Fibroblast of gingiva (primary cell): Measurements from ENCODE around the gene NASP.

Experiments
- DNase-seq: peaks from one replicate; pipeline ENCODE4 v3.0.0-alpha.2; 2011; ENCODE audit warnings: low read depth

Gene NASP

DNA sequence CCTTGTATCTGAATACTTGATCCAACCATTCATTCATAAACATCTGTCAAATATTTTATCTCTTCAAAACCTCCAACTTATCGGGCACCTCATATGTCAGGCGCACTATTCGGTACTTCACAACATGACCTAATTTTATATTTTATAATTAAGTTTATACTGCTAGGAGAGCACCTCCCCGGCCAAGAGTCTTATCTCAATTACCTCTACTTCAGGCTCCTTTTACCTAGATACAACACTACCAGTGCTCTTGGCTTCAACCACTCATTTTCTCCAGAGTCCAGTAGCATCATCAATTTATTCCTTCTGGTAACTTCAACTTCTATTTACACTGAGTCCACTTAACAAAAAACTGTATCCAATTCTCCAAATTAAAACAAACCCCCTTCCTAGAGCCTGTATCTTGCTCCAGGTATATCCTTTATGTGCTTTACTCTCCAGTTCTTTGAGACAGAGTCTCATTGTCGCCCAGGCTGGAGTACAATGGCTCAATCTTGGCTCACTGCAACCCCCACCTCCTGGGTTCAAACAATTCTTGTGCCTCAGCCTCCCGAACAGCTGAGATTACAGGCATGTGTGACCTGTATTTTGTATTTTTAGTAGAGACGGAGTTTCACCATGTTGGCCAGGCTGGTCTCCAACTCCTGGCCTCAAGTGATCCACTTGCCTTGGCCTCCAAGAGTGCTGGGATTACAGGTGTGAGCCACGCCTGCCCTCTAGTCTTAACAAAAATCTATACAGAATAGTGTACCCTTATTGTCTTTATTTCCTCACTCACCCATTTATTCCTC, 83.7 kb downstream of the NASP start:
- no peak for DNase-seq
